Fibroblast of mammary gland (primary cell): ENCODE results near the gene SLC24A3.

Source experiments
- DNase-seq: peaks from one replicate; pipeline ENCODE4 v3.0.0-alpha.2; 2010; ENCODE audit warnings: low read depth
- H3K4me3 ChIP-seq: 2 replicates; pipeline ENCODE4 v1.5.1; 2011; ENCODE audit warnings: low read depth, mild to moderate bottlenecking, low read length, moderate library complexity; ENCODE audit not compliant: control insufficient read depth
- TF ChIP-seq, protein P1 (sequence below): conservative IDR thresholded peaks from 2 replicates; pipeline ENCODE4 v1.5.1; 2011; ENCODE audit warnings: low read depth, low read length, inconsistent platforms; ENCODE audit not compliant: control insufficient read depth, insufficient read depth

Gene SLC24A3

DNA sequence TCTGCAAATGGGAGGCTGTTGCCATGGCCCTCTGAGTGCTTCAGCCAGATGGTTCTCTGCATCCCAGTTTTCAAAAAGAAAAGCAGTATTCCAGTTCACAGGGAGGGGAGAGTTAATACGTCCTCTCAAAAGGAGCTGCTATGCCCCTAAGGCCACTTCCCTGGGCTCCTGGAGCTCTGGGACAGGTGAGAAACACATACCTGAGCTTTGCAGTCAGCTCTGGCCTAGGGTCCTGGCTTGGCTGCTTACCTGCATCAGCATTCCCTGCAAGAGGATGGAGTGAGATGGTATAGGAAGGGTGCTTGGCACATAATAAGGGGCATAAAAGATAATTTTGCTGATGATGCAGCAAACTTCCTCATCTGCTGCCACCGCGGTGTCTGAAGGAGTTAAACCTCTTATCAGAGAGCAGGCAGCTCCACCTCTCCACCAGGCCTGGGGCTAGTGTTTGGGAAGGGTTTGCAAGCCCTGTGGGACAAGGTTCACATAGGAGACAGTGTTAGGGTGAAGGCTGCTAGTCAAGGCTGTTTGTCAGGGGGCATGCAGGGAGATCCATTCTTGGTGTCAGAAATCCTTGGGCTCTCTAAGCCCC, 62.7 kb downstream of the SLC24A3 start:
- DNase-seq: no peak
- H3K4me3 ChIP-seq: no peak overlapping the region
- TF ChIP-seq, protein P1, sequence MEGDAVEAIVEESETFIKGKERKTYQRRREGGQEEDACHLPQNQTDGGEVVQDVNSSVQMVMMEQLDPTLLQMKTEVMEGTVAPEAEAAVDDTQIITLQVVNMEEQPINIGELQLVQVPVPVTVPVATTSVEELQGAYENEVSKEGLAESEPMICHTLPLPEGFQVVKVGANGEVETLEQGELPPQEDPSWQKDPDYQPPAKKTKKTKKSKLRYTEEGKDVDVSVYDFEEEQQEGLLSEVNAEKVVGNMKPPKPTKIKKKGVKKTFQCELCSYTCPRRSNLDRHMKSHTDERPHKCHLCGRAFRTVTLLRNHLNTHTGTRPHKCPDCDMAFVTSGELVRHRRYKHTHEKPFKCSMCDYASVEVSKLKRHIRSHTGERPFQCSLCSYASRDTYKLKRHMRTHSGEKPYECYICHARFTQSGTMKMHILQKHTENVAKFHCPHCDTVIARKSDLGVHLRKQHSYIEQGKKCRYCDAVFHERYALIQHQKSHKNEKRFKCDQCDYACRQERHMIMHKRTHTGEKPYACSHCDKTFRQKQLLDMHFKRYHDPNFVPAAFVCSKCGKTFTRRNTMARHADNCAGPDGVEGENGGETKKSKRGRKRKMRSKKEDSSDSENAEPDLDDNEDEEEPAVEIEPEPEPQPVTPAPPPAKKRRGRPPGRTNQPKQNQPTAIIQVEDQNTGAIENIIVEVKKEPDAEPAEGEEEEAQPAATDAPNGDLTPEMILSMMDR: no peak

GRCh38 chr20:19275630-19276071, 63.2 kb downstream of the SLC24A3 start:
- TF ChIP-seq, protein P1: no peak
- peak; percentile 54 for DNase-seq
- no peak overlapping the region for H3K4me3 ChIP-seq

DNA sequence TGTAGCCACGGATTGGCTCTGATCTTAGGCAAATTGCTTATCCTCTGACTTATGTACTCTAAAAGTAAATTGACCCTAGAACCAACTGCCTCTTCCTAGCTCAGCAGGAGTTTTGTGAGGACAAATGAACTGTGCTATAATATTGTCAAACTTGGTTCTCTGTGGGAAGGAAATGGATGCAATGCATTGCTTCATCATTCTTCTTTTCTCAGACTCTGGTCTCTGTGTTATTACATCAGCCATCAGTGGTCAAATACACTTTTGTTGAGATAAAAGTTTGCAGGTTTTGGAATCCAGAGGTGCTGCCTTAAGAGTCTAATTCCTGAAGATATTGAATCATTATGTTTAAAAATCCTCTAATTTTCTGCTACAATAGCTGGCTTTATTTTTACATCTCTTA, 64.9 kb downstream of the SLC24A3 start:
- no peak overlapping the region for H3K4me3 ChIP-seq
- TF ChIP-seq, protein P1: no peak
- DNase-seq: no peak

GRCh38 chr20:19283490-19284025, 71.1 kb downstream of the SLC24A3 start:
- no peak overlapping the region for H3K4me3 ChIP-seq
- no peak for DNase-seq
- TF ChIP-seq, protein P1: no peak

- TF ChIP-seq, protein P1: no peak
- no peak overlapping the region for H3K4me3 ChIP-seq
- no peak for DNase-seq
Measured at GRCh38 chr20:19284400-19285178, 72.1 kb downstream of the SLC24A3 start.

GRCh38 chr20:19285436-19285835, 73.0 kb downstream of the SLC24A3 start:
- TF ChIP-seq, protein P1: no peak
- no peak for DNase-seq

DNA sequence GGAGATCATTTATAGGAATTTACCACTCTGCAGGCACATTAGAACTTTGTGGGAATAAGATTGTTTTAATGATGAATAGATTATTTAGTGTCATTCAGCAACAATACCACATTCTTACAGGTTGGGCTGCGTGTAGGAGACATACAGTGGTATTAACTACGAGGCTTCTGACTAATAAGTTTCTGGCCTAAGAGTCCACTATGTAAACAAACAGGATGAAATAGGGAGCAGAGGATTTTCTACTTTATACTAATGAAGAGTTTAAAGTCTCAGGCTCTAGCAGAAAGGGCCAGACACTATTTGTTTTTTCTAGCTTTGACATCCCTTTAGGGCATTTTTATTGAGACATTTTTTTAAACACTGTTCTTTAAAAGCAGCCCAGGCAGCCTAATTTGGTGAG, 75.6 kb downstream of the SLC24A3 start:
- no peak for DNase-seq
- H3K4me3 ChIP-seq: no peak overlapping the region
- TF ChIP-seq, protein P1: no peak

More at GRCh38 chr20:19285436-19285835, 73.0 kb downstream of the SLC24A3 start:
- H3K4me3 ChIP-seq: no peak overlapping the region
